Measurements from ENCODE around the gene SEMA5A.

DNA sequence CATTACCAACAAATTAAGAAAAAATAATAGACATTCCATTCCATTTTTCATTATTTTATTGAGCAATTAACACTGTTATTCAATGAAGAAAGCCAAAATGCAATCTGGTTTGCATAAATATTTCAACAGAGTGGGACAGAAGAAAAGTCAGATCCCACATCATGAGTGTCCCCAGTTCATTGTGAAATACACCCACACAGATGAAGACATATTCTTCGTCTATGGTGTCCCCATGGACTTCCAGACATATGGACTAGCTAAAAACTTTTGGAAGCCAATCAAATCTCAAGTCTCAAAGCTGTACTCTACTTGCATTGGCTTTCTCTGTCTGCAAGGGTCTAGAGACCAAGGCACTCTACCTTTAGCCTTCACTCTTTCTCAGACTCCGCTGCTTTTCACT lies 194.3 kb downstream of the SEMA5A start:
- no peak for TF ChIP-seq POLR2A (IDR thresholded peaks at IDR 0.05; ENCODE audit: low read length)
- TF ChIP-seq GATA1 (IDR thresholded peaks at IDR 0.05; ENCODE audit: low read depth, low read length) = no peak

All from erythroblast (primary cell).